K562 (cell line): ENCODE data around the gene IGFBP4. TPM values are rescaled to one million over a fixed set of nuclear protein-coding genes. Genes with fewer than 3 reads are reported as not detected.

Source experiments
- ARHGAP35 ChIP-seq: fragments of 450-650 bp; IDR thresholded peaks from 2 replicates; pipeline ENCODE4 v1.6.1; 2018; ENCODE audit not compliant: partially characterized antibody
- CBFA2T2 ChIP-seq: fragments of 450-650 bp; conservative IDR thresholded peaks from 2 replicates; pipeline ENCODE4 v1.6.1; 2017; ENCODE audit warnings: mild to moderate bottlenecking
- CEBPZ ChIP-seq: fragments of 150-350 bp; IDR thresholded peaks from 2 replicates; pipeline ENCODE4 v1.6.1; 2014; ENCODE audit warnings: low read depth, mild to moderate bottlenecking, low read length, borderline replicate concordance
- CGGBP1 ChIP-seq: fragments of 250-450 bp; sonication (Bioruptor Pico); IDR thresholded peaks from 2 replicates; pipeline ENCODE4 v1.9.0; 2021; ENCODE audit warnings: mild to moderate bottlenecking
- E2F4 ChIP-seq: sonication (generic); formaldehyde crosslinking; IDR thresholded peaks from 2 replicates; pipeline ENCODE4 v1.8.0; 2022; ENCODE audit warnings: mild to moderate bottlenecking, low read depth, missing genetic modification reagents
- PHF20 ChIP-seq: fragments of 450-650 bp; IDR thresholded peaks from 2 replicates; pipeline ENCODE4 v1.6.1; 2018; ENCODE audit not compliant: partially characterized antibody
- POLR2AphosphoS5 ChIP-seq: IDR thresholded peaks from 2 replicates; pipeline ENCODE4 v1.6.1; 2011; ENCODE audit warnings: mild to moderate bottlenecking, low read depth, low read length, moderate library complexity; ENCODE audit not compliant: control insufficient read depth, insufficient read depth
- RAD51 ChIP-seq: fragments of 450-650 bp; IDR thresholded peaks from 2 replicates; pipeline ENCODE4 v1.7.1; 2016; ENCODE audit warnings: low read depth, mild to moderate bottlenecking, borderline replicate concordance
- ZBTB40 ChIP-seq, 2 experiments: fragments of 450-650 bp in 1 of 2; sonication (generic) in 1 of 2; formaldehyde crosslinking in 1 of 2; IDR thresholded peaks; 2 replicates each; pipeline versions ENCODE4 v1.7.1 to v1.9.0; 2016 to 2022; ENCODE audit warnings: inconsistent platforms in 1 of 2, mild to moderate bottlenecking in 1 of 2, missing genetic modification reagents in 1 of 2
- ZBTB8A ChIP-seq: fragments of 450-650 bp; IDR thresholded peaks from 2 replicates; pipeline ENCODE4 v1.6.1; 2018; ENCODE audit warnings: mild to moderate bottlenecking, moderate library complexity; ENCODE audit not compliant: partially characterized antibody
- ZKSCAN3 ChIP-seq: fragments of 250-450 bp; sonication (Bioruptor Pico); IDR thresholded peaks from 2 replicates; pipeline ENCODE4 v1.4.0; 2020
- ZNF584 ChIP-seq: fragments of 200-800 bp; sonication (Bioruptor generic); IDR thresholded peaks from 2 replicates; pipeline ENCODE4 v1.6.1; 2016; ENCODE audit warnings: low read depth, mild to moderate bottlenecking, missing genetic modification characterization, missing compliant biosample characterization
- polyA plus RNA-seq, 8 experiments: library from polyadenylated mRNA; depleted of rRNA in 4 of 8; stranded (reverse) in 5 of 8; unstranded in 3 of 8; fragments of >200 nt; fragmentation: Nextera tagmentation in 2 of 8; fragmentation: Illumina TruSeq in 1 of 8; extraction: Ambion mirVana in 2 of 8; extraction: Trizol in 1 of 8; gene quantifications; 2 replicates each; pipeline versions ENCODE4 v1.2.1 to v1.2.3, GENCODE V29; 2011 to 2014; ENCODE audit warnings: inconsistent platforms in 1 of 8, missing spikeins in 1 of 8
- total RNA-seq, 7 experiments: library from RNA; depleted of rRNA in 6 of 7; stranded (reverse); fragments of >200 nt in 6 of 7; fragmentation: Illumina TruSeq in 2 of 7; extraction: Trizol in 2 of 7; gene quantifications; 2 replicates each; pipeline versions ENCODE4 v1.2.1 to v1.2.3, GENCODE V29; 2011 to 2021; ENCODE audit warnings: low replicate concordance in 1 of 7

Gene IGFBP4
- total and polyA plus RNA-seq, 9 of the 15 experiments (the other 6 are each of a cell fraction or from before 2014, with no cell fraction given) = 8.8 to 99.8 (median 18.6) TPM

- TF ChIP-seq ZBTB40 (IDR thresholded peaks at IDR 0.05) (0 out of 2 replicates have a peak, but pooled peaks have one; percentile 57), ZBTB40 (CRISPR knock-in tag; IDR thresholded peaks at IDR 0.05) (no peak), ZNF584 (CRISPR knock-in tag) (no peak), PHF20 (peak; percentile 42), RAD51 (peak; percentile 12; the same call in 1 of the 2 replicates), CBFA2T2 (no peak), ARHGAP35 (no peak), ZBTB8A (no peak), E2F4 (peak; percentile 86), CGGBP1 (CRISPR knock-in tag) (0 out of 2 replicates have a peak, but pooled peaks have one; percentile 41), ZKSCAN3 (CRISPR knock-in tag) (no peak), POLR2AphosphoS5 (peak; percentile 64), CEBPZ (peak; percentile 92)
Measured at GRCh38 chr17:40417609-40418427, 25.4 kb upstream of the IGFBP4 start, which contains the start of gene TOP2A (continued).
